Measurements from ENCODE around the gene FYTTD1.

Gene FYTTD1

DNA sequence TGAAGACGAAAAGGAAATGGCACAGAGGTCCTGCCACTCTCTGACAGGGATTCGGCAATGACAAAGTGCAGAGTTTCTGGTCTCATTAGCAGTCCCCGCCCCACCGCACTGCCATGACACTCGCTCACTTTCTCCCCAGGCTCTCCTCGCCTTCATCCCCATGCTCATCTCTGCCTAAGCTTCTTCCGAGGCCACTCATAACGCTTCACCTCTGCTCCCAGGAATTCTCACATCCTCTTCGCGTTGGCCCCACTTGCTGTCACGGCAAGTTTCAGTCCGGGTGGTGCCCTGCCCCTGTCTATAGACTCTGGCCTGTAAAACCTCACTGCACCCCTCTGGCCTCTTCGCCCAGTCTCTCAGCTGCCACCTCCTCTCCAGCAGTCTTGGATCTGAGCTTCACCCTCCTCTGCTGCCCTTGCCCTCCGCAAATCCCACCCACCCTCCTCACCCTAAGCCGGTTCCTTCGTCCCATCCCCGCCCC is 13.6 kb upstream of the FYTTD1 start:
- TF ChIP-seq SIN3A (IDR thresholded peaks at IDR 0.05; ENCODE audit: borderline replicate concordance, insufficient read depth, low read length) = no peak

DNA sequence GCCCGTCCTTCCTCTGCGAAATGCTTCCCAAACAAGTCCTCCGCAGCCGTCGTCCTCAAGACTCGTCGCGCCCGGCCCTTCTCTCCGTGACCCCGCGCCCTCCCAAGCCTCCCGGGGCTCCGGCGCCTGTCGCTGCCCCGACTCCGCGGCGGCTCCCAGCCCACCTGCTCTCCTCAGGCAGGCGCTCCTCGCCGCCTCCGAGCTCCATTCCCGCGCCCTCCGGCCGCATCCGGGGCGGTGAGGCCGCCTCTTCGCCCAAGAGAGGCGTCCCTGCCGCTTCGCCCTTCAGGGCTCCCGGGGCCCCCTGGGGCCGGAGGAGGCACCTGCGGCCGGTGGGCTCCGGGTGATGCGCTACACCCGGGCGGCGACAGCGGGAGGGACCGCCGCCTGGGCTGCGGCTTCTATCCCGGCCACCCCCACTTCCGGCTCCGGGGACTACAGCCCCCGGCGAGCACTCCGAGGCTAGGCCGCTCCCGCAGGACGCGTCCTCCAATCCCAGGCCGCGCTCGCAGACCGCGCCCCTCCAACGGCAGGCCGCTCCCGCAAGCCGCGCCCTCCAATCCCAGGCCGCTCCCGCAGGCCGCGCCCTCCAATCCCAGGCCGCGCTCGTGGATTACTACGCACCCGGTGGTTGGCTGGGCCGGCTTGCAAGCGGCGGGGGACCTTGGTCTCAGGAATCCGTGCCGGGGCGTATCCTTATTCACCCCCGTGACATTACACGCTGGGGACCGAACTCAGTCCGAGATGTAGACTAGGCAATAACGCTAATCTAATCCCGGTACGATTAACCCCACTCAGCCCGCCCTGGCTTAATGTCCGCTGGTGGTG is 13.0 kb upstream of the FYTTD1 start, which contains the start of gene RUBCN:
Gene RUBCN, minus strand, starts transcription at position 414 of the 828 bp plus-strand sequence. Its CDS starts 185 bp downstream, at position 229.
- TF ChIP-seq FOXP2 (optimal IDR thresholded peaks at IDR 0.05; ENCODE audit: borderline replicate concordance, extremely low read depth, extremely low read length, insufficient read depth) = peak; percentile 48
- no peak for TF ChIP-seq SIN3A (IDR thresholded peaks at IDR 0.05; ENCODE audit: borderline replicate concordance, insufficient read depth, low read length)
- peak; percentile 58; the same call in 1 of the 2 replicates for TF ChIP-seq TAF1 (IDR thresholded peaks at IDR 0.05; ENCODE audit: borderline replicate concordance, insufficient read depth, low read length)
- peak; percentile 80 for TF ChIP-seq POLR2AphosphoS5 (IDR thresholded peaks at IDR 0.05; ENCODE audit: low read depth, low read length)
- TF ChIP-seq, protein P1, sequence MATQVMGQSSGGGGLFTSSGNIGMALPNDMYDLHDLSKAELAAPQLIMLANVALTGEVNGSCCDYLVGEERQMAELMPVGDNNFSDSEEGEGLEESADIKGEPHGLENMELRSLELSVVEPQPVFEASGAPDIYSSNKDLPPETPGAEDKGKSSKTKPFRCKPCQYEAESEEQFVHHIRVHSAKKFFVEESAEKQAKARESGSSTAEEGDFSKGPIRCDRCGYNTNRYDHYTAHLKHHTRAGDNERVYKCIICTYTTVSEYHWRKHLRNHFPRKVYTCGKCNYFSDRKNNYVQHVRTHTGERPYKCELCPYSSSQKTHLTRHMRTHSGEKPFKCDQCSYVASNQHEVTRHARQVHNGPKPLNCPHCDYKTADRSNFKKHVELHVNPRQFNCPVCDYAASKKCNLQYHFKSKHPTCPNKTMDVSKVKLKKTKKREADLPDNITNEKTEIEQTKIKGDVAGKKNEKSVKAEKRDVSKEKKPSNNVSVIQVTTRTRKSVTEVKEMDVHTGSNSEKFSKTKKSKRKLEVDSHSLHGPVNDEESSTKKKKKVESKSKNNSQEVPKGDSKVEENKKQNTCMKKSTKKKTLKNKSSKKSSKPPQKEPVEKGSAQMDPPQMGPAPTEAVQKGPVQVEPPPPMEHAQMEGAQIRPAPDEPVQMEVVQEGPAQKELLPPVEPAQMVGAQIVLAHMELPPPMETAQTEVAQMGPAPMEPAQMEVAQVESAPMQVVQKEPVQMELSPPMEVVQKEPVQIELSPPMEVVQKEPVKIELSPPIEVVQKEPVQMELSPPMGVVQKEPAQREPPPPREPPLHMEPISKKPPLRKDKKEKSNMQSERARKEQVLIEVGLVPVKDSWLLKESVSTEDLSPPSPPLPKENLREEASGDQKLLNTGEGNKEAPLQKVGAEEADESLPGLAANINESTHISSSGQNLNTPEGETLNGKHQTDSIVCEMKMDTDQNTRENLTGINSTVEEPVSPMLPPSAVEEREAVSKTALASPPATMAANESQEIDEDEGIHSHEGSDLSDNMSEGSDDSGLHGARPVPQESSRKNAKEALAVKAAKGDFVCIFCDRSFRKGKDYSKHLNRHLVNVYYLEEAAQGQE (IDR thresholded peaks at IDR 0.05; ENCODE audit: insufficient read depth in 1 of 2, low read depth in 2 of 2, low read length in 2 of 2) = no peak

DNA sequence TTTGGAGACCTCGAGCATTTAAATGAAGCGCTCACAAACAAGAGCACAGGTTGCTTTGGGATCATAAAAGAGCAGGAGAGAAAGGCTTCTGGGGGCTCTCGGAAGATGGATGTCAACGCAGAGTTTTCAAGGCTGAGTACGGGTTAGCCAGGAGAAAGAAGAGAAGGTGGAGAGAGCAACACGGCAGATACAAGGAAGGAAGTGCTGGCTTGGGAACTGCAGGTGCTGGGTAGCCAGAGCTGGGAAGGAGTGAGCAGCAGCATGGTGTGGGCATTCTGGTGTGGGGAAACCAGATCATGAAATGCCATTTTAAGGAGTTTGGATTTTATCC is 12.4 kb upstream of the FYTTD1 start:
- TF ChIP-seq SIN3A (IDR thresholded peaks at IDR 0.05; ENCODE audit: borderline replicate concordance, insufficient read depth, low read length) = no peak
- TF ChIP-seq, protein P1 (IDR thresholded peaks at IDR 0.05; ENCODE audit: insufficient read depth in 1 of 2, low read depth in 2 of 2, low read length in 2 of 2) = no peak
- no peak for TF ChIP-seq FOXP2 (optimal IDR thresholded peaks at IDR 0.05; ENCODE audit: borderline replicate concordance, extremely low read depth, extremely low read length, insufficient read depth)

DNA sequence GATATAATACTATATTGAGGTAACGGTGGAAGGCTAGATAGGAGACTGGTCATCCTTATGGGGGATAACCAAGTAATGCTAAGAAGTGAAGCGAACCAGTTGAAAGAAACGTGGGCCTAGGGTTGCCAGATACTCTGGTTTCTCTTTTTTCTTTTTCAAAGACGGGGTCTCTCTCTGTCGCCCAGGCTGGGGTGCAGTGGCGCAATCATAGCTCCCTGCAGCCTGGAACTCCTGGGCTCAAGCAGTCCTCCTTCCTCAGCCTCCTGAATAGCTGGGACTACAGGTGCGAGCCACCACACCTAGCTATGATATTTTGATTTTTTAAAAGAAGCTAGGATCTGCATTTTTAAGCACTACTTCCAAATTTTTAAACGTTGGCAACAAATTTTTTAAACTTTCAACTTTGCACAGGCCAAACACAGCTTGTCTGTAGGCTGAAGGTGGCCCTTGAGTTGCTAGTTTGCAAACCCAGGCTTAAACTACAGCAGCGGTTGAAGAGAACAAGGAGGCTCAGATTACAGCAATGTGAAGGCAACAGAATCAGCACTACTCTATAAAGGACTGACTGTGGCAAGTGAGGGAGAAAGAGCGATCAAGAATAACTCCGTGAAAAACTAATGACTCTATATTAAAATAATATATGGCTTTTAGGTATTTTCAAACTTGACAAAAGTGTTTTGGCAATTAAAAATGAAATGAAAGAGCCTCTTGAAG is 11.8 kb upstream of the FYTTD1 start:
- TF ChIP-seq SIN3A (IDR thresholded peaks at IDR 0.05; ENCODE audit: borderline replicate concordance, insufficient read depth, low read length) = no peak
- TF ChIP-seq TAF1 (IDR thresholded peaks at IDR 0.05; ENCODE audit: borderline replicate concordance, insufficient read depth, low read length) = no peak
- TF ChIP-seq, protein P1 (IDR thresholded peaks at IDR 0.05; ENCODE audit: insufficient read depth in 1 of 2, low read depth in 2 of 2, low read length in 2 of 2) = no peak
- TF ChIP-seq FOXP2 (optimal IDR thresholded peaks at IDR 0.05; ENCODE audit: borderline replicate concordance, extremely low read depth, extremely low read length, insufficient read depth) = no peak
- no peak for TF ChIP-seq POLR2AphosphoS5 (IDR thresholded peaks at IDR 0.05; ENCODE audit: low read depth, low read length)

DNA sequence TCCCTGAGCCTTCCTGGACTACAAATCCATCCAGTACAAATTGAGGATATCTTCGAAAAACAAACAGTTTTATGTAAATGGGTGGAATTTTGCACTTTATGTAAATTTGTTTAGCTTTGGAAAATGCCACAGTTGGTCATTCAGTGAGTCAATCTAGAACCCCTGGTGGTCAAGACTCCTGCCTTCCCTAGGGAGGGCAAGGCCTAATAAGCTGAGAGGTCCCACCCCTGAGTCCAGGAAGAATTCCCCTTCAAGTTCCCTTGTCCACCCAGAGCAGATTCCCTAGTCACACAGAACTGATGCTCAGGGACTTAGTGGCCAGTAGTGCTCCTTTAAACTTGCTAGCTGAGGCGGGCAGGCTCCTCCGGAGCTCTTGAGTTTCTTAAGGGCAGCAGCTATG is 6.9 kb upstream of the FYTTD1 start:
- TF ChIP-seq, protein P1 (IDR thresholded peaks at IDR 0.05; ENCODE audit: insufficient read depth in 1 of 2, low read depth in 2 of 2, low read length in 2 of 2) = no peak
- TF ChIP-seq FOXP2 (optimal IDR thresholded peaks at IDR 0.05; ENCODE audit: borderline replicate concordance, extremely low read depth, extremely low read length, insufficient read depth) = no peak
- TF ChIP-seq TAF1 (IDR thresholded peaks at IDR 0.05; ENCODE audit: borderline replicate concordance, insufficient read depth, low read length) = no peak
- no peak for TF ChIP-seq POLR2AphosphoS5 (IDR thresholded peaks at IDR 0.05; ENCODE audit: low read depth, low read length)
- no peak for TF ChIP-seq SIN3A (IDR thresholded peaks at IDR 0.05; ENCODE audit: borderline replicate concordance, insufficient read depth, low read length)

All from PFSK-1 (cell line).